GM21515 (cell line): ENCODE results near the gene SLC25A10.

ENCODE experiments used
- ATAC-seq: cut with Tn5 transposase; IDR thresholded peaks from one replicate; pipeline ENCODE4 v1.9.1; 2021; ENCODE audit not compliant: unreplicated experiment

Gene SLC25A10

DNA sequence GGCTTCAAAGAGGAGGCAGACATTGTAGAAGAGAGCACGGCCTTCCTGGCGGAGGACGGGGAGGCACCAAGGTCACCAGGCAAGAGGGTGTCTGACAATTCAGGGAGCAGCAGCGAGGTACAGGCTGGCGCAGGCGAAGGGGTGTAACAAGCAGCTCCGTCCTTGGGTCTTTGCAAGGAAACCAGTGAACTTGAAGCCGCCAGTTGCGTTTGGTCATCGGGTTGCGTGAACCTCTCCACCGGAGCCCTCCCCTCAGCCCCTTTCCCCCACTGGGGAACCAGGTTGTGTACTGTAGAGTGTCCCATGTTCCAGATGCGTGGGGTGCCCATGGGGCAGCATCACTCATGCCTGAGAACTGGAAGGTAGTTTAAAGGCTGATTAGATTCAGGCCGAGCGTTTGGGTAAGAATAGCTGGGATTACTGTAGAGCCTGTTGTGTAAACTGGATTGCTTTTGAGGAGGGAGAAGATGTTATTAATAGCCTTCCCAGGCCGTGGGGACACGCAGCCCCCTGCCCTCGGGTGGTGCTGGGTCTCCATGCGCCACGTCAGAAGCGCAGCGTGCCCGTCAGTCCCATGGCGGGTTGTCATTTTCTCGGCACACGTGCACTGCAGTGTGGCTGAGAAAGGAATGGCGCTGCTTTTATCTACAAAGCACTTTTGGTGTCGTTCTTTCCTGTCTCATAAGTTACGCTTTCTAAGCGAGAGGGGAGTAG, 6.4 kb upstream of the SLC25A10 start:
- no peak for ATAC-seq

DNA sequence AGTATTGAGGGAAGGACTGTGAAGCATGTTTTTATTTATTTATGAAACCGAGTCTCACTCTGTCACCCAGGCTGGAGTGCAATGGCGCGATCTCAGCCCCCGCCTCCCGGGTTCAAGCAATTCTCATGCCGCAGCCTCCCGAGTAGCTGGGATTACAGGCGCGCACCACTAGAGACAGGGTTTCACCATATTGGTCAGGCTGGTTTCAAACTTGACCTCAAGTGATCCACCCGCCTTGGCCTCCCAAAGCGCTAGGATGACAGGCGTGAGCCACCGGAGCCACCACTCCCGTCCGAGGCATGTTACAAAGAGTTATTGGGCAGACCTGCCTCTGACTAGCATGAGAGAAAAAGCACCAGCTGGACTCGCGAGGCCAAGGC, 5.9 kb upstream of the SLC25A10 start:
- ATAC-seq, result no peak

DNA sequence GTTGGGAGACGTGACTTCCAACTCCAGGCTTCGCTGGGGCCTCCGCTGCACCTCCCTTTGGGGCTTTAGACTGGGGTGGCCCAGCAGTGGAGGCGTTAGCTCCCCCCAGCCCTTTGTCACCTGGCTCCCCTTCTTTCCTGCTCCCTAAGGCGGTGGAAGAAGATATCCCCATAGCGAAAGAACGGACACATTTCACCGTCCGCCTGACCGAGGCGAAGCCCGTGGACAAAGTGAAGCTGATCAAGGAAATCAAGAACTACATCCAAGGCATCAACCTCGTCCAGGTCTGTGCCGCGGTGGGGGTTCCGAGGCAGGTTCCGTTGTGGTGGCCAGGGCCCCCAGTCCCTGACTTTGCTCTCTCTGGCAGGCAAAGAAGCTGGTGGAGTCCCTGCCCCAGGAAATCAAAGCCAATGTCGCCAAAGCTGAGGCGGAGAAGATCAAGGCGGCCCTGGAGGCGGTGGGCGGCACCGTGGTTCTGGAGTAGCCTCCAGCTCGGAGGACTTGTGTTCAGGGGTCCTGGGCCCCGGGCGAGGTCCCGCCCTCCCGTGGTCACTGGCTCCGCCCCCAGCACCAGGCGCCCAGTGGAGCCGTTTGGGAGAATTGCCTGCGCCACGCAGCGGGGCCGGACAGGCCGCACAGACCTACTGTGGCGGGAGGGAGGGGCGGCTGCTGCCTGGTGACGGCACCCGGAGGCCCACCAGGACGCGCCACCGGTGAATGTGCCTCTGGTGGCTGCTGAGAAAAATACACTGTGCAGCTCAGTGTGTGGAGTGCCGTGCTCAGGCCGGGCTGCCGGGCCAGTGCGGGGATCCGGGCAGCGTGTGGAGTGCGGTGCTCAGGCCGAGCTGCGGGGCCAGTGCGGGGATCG, 5.1 kb upstream of the SLC25A10 start:
- ATAC-seq, result no peak

DNA sequence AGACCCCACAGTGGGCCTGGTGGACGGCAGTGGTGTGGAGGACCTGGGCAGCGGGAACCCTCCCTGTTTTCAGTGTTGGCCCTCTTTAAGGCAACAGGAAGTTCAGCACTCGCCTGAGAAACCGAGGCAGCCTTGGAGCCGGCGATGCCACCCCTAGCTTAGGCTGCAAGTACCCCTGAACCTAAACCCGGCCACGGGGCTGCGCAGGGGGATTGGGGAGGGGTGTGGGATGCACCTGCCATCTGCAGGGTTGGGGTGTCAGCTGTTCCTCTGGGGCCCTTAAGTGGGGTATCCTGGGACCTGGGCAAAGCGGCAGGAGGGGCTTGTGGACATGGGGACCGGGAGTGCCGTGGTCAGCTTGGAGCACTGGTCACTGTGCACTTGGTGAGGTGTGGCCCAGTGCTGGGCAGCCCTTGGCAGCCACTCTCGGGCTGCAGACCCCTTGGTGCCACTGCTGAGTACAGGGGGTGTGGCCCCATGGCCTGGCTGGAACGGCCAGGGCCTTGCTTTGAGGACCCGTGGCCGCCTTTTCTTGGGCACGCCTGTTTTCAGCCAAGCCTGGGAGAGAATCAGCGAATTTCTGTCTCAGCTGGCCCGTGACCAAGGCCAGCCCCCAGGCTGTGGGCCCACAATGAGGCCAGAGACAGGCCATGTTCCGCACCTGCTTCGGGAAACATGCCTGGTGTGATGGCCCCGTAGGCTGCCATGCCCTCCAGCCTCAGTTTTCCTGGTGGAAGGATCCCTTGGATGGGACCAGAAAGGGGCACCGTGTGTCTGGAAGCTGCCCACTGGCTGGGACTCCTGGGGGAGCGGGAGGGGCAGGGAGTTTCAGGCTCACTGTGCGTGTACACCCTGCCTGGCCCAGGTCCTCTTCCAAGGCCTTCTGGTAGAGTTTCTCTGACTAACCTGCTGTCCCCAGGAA, 4.1 kb upstream of the SLC25A10 start:
- ATAC-seq, result no peak

DNA sequence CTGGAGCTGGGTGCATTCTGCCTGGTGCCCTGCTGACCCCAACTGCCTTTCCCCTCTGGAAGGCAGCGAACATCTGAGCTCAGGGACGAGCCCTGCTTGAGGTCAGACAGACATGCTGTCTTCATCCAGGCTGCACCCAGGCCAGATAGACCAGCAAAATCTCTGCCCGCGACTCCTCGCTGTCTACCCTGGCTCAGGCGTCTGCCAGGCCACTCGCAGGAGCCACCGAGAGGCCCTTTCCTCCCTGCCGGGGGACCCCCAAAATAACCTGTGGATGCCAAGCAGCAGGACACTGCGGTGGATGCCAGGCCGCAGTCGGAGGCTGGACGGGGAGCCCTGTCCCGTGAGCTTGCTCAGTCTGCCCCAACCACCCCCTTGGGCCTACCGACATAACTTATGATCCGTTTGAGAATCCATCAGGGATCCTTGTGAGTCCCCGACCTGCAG, 3.3 kb upstream of the SLC25A10 start:
- ATAC-seq, result no peak

DNA sequence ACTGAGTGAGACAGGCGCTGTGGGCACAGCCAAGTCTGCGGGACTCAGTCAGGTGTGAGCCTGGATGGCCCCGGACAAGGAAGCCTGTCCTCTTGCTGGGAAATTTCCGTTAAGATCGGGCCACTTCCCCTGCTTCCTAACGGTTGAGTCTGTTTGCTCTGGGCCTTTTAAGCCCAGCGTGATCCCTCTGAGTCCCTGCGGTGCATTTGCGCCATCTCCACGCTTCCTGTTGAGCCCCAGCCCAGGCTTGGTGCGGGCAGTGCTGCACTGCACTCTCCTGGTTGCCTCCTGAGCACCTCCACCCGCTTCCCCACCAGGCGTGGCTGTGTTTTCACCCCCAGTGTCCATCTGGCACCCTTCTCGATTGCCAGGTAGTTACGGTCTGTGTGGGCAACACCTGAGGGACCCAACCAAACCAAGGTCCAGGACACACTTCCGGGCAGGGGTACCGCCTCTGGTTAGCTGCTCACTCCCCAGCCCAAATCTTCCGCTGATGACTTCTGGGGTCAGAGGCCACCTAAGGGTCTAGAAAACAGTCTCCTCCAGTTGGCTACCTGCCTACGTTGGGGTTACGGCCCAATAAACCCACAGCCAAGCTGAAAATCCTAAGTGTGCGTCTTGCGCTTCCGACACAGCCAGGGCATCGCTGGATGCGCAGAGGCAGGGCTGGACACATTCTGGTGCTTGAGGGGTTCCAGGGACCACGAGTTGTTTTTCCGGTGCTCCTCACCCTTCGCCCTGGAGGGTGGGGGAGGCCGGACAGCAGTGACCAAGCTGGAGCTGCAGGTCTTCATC, 1.4 kb upstream of the SLC25A10 start:
- no peak for ATAC-seq

DNA sequence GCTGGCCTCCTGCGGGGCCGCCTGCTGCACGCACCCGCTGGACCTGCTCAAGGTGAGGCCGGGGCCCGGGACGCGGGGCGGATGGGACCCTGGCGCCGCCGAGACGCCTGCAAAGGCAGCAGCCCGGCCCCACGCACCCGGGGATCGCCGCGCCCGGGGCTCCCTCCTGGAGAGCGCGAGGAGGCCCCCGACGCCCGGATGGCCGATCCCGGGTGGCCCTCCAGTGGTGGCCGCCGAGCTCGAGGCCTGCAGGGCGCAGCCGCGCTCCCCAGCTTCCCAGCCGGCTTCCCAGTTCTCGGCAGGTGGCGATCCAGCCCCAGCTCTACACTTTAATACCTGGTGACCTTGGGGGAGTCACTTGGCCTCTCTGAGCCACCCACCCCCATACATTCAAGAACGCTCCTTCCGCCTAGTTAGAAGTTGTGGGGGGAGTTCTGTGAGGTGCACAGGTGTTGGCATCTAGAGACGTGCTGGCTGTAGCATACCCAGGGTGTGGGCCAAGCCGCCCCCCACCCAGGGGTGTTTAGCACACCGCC, 452 bp downstream of the SLC25A10 start:
- peak; percentile 3 for ATAC-seq

DNA sequence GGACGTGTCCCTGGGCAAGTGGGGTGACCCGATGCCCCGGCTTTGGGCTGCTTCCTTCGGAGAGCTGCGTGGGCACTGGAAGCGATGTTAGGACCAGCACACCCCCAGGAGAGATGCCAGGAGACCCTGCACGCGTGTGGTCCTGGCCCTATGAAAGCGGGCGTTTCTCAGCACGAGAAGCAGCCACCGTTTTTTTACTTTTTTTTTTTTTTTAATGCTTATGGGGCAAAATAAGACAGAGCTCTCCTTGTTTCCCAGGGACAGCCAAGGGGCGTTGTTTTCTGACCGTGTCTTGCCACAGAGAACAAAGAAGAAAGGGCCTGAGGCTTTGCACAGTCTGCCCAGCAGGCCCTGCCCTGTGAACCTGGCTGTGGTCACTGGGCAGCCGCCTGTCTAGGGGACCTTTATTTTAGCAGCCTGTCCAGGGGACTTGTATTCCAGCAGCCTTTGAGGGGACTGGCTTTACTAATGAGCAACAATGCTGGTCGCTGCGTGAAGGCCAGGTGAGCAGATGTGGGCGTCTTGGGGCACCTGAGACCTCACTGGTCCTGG, 996 bp downstream of the SLC25A10 start:
- no peak for ATAC-seq

DNA sequence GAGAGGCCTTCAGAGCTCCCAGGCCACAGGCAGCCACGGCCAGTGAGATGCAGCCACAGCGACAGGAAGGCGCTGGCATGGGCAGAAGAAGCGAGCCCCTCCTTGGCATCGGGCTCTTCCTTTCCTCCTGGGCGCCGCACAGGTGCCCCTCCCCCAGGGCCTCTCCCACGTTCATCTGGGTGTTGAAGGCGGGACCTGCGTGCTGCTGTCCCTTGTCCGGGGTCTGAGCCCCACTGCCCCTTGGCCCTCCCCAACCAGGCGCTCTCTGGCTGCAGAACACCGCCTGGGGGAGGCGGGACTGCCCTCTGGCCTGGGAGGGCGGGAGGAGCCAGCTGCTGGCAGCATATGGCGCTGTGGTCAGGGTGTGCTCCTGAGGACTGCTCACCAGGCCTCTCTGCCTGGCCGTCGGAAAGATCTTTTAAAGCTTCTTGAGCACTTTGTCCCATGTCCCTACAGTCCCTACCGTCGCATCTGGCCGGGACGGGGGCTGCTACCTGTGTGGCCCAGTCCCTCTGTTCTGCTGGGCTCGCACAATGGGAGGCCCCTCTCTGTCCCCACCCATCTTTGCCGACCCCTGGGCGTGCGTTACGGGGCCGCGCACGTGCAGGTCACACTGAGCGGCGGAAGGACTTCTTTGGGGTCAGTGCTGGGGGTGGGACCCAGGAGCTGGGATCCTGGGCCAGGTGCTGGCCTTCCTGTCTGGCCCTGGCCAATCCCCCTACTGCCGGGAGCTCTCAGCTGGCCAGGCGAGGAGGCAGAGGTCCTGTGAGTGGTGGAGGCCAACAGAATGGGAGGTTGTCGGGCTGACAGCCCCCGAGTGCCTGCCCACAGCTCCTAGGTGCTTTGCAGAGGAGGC, 1.7 kb downstream of the SLC25A10 start:
- no peak for ATAC-seq

DNA sequence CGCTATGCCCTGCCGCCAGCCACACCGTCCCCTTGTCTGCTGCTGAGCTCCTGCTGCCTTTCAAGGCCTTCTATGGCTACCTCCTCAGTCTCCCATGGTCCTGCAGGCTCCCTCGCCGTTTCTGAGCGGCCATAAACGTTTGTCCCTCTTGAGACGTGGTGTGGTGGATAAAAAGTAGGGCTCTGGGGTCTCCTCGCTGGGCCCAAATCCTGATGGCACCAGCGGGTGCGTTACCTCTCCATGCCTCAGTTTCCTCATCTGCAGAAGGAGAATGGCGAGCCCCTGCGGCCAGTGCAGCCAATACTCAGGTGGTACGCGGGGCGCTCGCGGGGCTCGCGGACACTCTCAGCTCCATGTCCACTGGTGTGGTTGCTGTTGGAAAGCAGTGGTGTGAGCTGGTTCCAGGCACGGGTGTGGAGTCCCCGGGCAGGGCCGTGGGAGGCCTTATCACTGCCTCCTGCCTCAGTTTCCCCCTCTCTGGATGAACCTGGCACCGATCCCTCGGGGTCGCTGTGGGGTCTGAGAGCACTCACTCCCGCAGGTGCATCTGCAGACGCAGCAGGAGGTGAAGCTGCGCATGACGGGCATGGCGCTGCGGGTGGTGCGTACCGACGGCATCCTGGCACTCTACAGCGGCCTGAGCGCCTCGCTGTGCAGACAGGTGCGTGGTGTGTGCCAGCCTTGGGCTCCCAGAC, 2.5 kb downstream of the SLC25A10 start:
- no peak for ATAC-seq

DNA sequence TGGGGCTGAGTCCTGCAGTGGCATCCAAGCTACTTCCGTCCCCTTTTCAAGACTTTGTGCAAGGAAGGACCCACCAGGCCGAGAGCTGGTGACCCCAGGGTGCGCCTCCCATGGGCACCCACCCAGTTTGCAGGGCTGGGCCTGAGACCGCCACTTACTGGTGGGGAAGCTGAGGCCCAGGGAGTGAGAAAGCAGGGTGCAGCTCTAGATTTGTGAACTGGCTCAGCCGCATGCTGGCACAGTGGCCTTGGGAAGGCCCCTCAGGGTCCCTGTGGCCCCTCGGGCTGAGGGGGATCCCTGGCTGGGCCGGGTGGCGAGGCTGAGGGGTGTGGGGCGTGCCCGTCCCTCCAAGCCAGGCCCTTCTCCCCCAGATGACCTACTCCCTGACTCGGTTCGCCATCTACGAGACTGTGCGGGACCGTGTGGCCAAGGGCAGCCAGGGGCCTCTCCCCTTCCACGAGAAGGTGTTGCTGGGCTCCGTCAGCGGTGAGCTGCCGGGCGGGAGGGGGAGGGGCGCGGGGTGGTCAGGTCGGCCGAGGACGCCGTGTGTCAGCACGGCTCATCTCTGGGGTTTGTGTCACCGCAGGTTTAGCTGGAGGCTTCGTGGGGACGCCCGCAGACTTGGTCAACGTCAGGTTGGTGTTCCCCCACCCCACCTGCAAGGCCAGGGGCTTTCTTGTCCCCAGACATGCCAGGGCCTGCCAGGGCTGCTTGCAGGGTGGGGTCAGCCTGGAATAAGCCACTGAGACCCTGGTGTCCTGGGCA, 3.2 kb downstream of the SLC25A10 start:
- no peak for ATAC-seq

DNA sequence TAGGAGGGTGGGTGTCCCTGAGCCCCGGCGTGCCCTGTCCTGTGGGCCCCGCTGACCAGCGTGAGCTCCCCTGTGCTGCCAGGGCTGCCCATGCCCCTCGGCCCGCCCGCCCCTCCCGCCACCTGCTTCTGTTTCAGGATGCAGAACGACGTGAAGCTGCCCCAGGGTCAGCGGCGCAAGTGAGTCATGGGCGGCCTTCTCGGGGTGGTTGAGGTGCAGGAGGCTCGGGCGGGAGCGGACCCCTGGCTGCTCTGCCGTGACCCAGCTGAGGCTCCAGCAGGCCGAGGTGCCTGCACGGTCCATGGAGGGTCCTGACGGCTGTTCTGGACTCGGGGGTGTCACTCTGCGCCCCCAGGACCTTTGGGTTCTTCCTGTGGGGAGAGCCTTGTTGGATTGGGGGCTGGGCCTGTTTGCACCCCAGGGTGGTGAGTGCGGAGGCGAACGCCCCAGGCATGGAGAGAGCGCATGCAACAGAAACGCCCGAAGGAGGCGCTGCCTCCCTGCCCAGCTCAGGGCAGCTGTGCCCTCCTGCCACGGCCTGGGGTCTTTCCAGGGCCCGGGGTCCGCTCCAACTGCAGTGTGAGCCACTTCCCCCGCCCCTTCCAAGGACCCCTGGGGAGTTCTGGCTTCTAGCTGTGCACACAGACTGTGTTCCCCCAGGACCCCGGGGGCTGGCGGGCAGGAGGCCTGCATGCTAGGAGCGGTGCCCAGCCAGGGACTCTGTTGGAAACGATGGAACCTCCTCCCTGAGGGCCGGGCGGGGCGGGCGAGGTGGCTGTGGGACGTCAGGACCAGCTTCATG, 4.0 kb downstream of the SLC25A10 start:
- no peak for ATAC-seq

DNA sequence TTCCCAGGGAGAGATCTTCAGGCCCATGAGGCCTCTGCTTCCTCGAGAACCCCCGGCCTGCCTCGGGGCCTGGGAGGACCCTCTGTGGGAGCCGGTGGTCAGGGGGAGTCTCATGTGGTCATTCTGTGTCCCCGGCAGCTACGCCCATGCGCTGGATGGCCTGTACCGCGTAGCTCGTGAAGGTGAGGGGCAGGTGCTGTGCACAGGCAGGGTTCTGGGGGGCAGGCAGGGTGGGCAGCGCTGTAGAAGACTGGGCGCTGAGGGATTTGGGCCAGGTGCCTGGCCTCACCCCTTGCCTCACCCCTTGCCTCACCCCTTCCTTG, 4.6 kb downstream of the SLC25A10 start:
- no peak for ATAC-seq

DNA sequence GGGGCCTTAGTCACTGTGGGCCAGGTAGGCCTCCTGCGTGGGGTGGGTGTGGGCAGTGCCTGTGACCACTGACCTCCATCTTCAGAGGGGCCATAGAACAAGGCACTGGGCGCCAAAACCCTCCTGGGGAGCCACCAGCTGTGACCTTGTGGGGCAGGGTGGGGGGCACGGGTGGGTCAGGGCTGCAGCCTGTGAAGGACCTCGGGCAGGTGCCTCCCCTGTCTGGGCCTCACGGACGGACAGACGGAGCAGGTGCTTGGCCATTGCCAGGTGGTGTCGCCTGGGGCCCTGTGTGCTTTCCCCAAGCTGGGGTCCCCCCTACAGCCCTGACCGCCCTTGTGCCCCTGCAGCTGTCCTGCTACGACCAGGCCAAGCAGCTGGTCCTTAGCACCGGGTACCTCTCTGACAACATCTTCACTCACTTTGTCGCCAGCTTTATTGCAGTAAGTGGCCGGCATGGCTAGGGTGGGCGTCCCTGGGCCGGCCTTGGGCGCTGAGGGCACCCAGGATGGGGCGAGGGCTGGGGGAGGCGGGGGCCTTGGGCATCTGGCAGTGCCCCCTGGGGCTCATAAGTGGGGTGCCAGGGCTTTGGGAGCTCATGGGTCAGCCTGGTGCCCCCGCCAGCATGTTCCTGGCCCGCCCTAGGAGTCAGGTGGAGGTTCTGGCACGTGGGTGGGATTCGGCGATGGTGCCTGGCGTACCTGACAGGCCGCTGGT, 5.1 kb downstream of the SLC25A10 start:
- ATAC-seq, result no peak

DNA sequence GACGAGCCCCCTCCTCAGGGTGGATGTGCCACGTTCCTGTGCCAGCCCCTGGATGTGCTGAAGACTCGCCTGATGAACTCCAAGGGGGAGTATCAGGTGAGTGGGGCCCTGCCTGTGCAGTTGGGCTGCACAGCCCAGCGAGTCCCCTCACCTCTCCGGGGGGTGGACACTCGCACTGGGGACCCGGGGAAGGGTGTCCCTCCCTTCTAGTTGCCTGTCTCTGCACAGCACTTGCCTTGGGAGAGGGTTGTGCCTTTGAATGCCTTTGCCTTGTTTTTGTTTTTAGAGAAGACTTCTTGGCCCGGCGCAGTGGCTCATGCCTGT, 5.6 kb downstream of the SLC25A10 start:
- ATAC-seq, result no peak

DNA sequence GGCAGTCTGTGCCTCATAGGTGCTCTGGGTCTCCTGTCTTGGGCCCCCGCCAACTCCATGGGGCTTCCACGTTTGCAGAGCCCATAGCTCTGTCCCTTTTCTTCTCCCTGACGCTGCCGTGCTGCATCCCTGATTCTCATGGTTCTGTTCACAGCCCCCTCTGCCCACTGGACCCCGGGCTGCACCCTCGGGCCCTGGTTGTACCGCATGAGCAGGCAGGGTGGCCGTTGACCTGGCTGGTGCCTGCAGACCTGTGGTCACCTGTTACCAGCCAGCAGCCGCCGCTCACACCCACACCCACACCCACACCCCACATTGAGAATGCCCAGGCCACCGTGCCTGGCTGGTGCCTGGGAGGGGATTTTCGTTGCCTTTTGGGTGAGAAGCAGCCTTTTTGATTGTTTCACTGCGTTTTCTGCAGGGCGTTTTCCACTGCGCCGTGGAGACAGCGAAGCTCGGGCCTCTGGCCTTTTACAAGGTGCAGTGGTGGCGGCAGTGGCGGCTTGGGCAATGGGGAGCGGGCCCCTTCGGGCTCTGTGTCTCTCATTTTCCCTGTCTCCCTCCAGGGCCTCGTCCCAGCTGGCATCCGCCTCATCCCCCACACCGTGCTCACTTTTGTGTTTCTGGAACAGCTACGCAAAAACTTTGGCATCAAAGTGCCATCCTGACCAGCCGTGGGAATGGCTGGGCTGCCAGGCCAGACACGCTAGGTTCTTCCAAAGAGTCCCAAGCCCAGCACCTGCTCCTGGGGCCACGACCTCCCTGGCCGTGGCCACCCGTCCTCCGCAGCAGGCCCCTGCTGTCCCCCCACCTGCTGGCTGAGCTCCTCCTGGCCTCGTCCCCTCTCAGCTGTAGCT, 7.6 kb downstream of the SLC25A10 start:
- no peak for ATAC-seq
